GM21390 (cell line): ENCODE measurements around the gene PANK4.

Experiments used
- ATAC-seq: cut with Tn5 transposase; IDR thresholded peaks from one replicate; pipeline ENCODE4 v1.9.1; 2021; ENCODE audit not compliant: unreplicated experiment

The PANK4 gene

GRCh38 chr1:2501041-2501819 is 25.2 kb downstream of the PANK4 start:
- ATAC-seq: no peak

GRCh38 chr1:2499986-2500596 is 26.3 kb downstream of the PANK4 start:
- no peak for ATAC-seq

- ATAC-seq: no peak
Measured at GRCh38 chr1:2499260-2499659, 27.1 kb downstream of the PANK4 start.

DNA sequence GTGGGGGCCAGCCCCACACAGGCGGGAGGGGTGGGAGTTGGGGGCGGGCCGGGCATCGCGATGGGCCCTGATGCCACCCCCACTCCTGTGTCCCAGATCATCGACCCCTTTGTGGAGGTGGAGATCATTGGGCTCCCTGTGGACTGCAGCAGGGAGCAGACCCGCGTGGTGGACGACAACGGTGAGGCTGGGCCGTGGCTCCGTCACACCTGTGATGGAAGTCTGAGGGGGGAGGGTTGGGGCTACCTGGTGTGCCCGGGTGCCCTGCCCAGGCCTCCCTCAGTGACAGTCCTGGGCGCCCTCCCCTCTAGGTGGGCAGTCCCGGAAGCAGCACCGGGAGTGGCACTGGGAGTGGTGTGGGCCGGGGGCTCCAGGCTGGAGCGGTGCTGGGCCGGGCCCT is 27.7 kb downstream of the PANK4 start:
- no peak for ATAC-seq

GRCh38 chr1:2497891-2498290 is 28.5 kb downstream of the PANK4 start:
- no peak for ATAC-seq

GRCh38 chr1:2496746-2497145 is 29.6 kb downstream of the PANK4 start:
- no peak for ATAC-seq

GRCh38 chr1:2496087-2496622 is 30.2 kb downstream of the PANK4 start:
- no peak for ATAC-seq

GRCh38 chr1:2495546-2495945 is 30.9 kb downstream of the PANK4 start:
- ATAC-seq: no peak

DNA sequence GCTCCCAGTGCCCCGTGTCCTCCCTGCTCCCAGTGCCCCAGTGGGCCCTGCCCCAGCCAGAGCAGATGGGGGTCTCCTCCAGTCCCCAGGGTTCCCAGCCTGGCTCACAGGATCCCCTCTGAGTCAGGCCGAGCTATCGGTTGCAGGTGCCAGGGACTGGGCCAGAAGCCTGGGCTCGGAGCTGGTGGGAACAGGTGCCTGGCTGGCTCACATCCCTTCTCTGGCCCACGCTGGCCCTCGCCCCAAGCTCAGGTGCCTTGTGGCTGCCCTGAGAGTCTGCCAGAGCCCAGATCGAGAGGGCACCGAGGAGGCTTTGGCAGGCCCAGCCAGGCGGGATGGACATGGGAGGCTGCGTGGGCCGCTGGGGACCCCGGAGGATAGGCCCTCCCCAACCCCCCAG is 31.4 kb downstream of the PANK4 start:
- ATAC-seq: no peak

GRCh38 chr1:2494323-2494693 is 32.1 kb downstream of the PANK4 start:
- ATAC-seq: no peak

- ATAC-seq: no peak
Measured at GRCh38 chr1:2493691-2494322, 32.6 kb downstream of the PANK4 start.

GRCh38 chr1:2493218-2493617 is 33.2 kb downstream of the PANK4 start:
- ATAC-seq: no peak

DNA sequence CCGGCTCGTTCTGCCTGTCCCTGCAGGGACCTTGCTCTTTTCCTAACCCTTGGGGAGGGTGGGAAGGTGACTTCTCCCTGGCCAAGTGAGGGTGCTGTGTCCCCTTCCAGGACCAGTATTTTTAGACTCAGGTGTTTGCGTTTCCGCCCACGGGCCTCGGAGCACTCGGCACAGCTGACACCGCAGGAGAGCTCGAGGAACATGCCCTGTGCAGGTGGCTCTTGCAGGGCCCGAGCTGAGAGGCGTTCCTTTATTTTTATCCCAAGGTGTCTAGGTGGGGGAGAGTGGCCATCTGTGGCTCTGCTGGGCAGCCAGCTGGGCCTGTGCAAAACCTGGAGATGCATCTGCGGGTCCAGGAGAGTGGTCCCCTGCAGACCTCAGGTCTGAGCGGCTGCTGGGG is 34.3 kb downstream of the PANK4 start:
- no peak for ATAC-seq

DNA sequence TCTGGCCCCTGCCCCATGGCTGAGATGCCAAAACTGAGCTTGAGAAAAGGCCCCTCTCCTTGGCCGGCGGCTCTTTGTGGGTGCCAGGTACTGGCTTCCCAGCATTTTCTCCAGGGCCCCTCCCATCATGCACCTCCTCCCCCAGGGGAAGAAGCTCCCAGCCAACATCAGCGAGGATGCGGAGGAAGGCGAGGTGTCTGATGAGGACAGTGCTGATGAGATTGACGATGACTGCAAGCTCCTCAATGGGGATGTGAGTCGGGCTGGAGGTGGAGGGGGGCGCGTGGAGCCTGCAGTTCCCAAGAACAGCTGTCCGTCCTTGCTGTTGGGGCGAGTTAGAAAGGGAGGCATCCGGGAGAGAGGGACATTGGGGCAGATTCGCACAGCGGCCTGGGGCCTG is 36.8 kb downstream of the PANK4 start:
- no peak for ATAC-seq

DNA sequence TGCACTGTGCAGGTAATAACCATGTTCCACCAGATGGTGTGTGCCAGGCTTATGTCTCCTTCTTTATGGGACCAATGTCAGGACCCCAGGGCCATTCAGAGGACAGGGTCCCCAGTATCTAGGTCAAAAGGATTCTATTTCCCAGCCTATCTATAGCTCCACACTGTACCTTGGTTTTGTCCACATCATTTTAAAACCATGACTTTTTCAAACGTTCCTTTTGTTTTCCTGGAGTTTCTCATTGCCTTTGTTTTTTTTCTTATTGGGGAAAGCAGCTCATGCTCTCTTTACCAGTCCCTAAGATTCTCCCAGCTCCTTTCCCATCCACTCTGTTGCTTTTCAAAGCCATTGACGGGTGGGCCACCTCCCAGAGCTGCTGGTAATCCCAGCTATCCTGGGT is 37.7 kb downstream of the PANK4 start:
- no peak for ATAC-seq

- no peak for ATAC-seq
Measured at GRCh38 chr1:2486558-2486957, 39.8 kb downstream of the PANK4 start.

DNA sequence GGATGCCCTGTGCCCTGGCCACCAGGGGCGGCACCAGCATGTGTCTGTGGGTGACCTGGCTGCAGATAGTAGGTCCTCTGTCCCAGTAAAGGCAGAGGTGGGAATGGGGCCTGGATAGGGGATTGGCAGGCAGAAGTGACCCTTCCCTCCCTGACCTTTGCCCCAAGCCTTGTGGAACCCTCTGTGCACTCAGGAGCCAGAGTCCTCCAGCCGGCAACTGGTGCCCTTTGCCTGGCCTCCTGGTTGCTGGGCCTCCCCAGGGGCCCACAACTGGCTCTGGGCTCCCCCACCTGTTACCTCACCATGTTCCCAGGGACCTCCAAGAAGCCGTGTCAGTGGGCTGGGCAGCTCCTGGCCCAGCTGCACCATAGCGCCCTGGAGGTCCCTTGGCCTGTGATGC is 40.4 kb downstream of the PANK4 start:
- ATAC-seq: no peak

DNA sequence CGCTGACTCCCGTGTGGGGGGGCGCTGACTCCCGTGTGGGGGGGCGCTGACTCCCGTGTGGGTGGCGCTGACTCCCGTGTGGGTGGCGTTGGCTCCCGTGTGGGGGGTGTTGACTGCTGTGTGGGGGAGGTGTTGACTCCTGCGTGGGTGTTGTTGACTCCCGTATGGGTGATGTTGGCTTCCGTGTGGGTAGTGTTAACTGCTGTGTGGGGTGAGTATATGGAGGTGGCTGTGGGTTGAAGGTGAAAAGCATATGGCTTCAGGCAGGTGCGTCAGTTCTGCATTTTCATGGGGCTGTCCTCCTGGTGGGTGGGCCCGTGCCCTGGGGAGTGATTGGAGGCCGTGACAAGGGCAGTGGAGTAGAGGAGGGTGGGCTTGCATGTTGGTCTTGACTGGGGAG is 42.4 kb downstream of the PANK4 start:
- ATAC-seq: no peak

- ATAC-seq: no peak
Measured at GRCh38 chr1:2483026-2483425, 43.4 kb downstream of the PANK4 start.

DNA sequence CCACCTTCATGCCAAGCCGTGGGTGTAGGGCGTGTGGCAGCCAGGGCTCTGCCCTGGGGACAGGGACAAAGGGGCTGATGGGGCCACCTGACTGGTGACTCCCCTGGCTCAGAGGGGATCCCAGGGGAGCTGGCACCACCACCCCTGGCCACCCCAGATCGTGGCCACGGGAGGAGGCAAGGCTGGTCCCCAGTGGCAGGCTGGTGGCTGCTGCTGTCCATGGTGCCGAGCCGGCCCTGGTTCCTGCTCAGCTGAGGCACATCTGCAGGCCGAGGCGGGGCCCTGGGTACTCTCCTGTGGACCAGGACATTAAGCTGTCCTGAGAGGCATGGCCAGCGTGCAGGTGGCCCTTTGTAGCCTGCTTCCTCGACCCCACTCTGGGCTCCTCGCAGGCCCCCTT is 43.8 kb downstream of the PANK4 start:
- ATAC-seq: no peak

- ATAC-seq: no peak
Measured at GRCh38 chr1:2481885-2482284, 44.5 kb downstream of the PANK4 start.

- ATAC-seq: no peak
Measured at GRCh38 chr1:2480986-2481364, 45.4 kb downstream of the PANK4 start.
